DND-41 (cell line): ENCODE results near the gene MYO5A.

ENCODE experiments used
- CTCF ChIP-seq: IDR thresholded peaks from 2 replicates; pipeline ENCODE4 v1.5.1; 2012; ENCODE audit warnings: borderline replicate concordance, low read length, moderate library complexity, mild to moderate bottlenecking; ENCODE audit not compliant: poor library complexity, severe bottlenecking; ENCODE audit errors: extremely low read depth
- EZH2 ChIP-seq: IDR thresholded peaks from 3 replicates; pipeline ENCODE4 v1.6.1; 2012; ENCODE audit warnings: borderline replicate concordance, low read depth, mild to moderate bottlenecking, moderate library complexity, low read length, inconsistent platforms; ENCODE audit not compliant: severe bottlenecking

- TF ChIP-seq CTCF (no peak), EZH2 (no peak)
These were observed 104.8 kb downstream of the MYO5A start for GRCh38 chr15:52423852-52424251.
